Glutamatergic neuron (in vitro differentiated cells): ENCODE data around the gene UMPS. TPM values are rescaled to one million over a fixed set of nuclear protein-coding genes. Genes with fewer than 3 reads are reported as not detected.

Experiments used
- DNase-seq: peaks from one replicate; pipeline ENCODE4 v3.0.0; 2022
- H3K27ac Mint-ChIP-seq: one replicate; pipeline ENCODE4 v1.8.0; 2020; ENCODE audit warnings: mild to moderate bottlenecking, mixed read lengths, inconsistent platforms; ENCODE audit not compliant: unreplicated experiment
- H3K27me3 Mint-ChIP-seq: one replicate; pipeline ENCODE4 v1.8.0; 2020; ENCODE audit warnings: mild to moderate bottlenecking, moderate library complexity, mixed read lengths, inconsistent platforms; ENCODE audit not compliant: unreplicated experiment
- H3K36me3 Mint-ChIP-seq: one replicate; pipeline ENCODE4 v1.8.0; 2020; ENCODE audit warnings: mild to moderate bottlenecking, mixed read lengths, inconsistent platforms; ENCODE audit not compliant: unreplicated experiment
- H3K4me1 Mint-ChIP-seq: one replicate; pipeline ENCODE4 v1.8.0; 2020; ENCODE audit warnings: mild to moderate bottlenecking, low read depth, mixed read lengths, inconsistent platforms; ENCODE audit not compliant: unreplicated experiment
- H3K4me3 Mint-ChIP-seq: one replicate; pipeline ENCODE4 v1.8.0; 2020; ENCODE audit warnings: mild to moderate bottlenecking, mixed read lengths, inconsistent platforms; ENCODE audit not compliant: unreplicated experiment
- H3K9me3 Mint-ChIP-seq: one replicate; pipeline ENCODE4 v1.8.0; 2020; ENCODE audit warnings: mild to moderate bottlenecking, moderate library complexity, mixed read lengths, inconsistent platforms; ENCODE audit not compliant: unreplicated experiment
- CTCF ChIP-seq: fragments of 200-600 bp; sonication (generic); IDR thresholded peaks from one replicate; pipeline ENCODE4 v1.5.0; 2021; ENCODE audit not compliant: partially characterized antibody, unreplicated experiment
- total RNA-seq: library from RNA; stranded (reverse); fragmentation: NEBNext Ultra II Directional; extraction: Animal tissue kit (Norgen Biotek cat#: 25700); gene quantifications from one replicate; pipeline ENCODE4 v1.2.1, GENCODE V29; 2021; ENCODE audit not compliant: unreplicated experiment

UMPS gene
- total RNA-seq, 1 donor from 2014 or later, result 30.7 TPM

GRCh38 chr3:124771083-124771445, 40.8 kb downstream of the UMPS start:
- TF ChIP-seq CTCF, result no peak
- Mint-ChIP-seq H3K4me1 (peaks cover 31% of the 10 kb centered on the region), H3K27me3 (peaks cover 5% of the 10 kb centered on the region), H3K36me3 (no peaks in the 10 kb centered on the region), H3K9me3 (peaks cover 2% of the 10 kb centered on the region), H3K4me3 (no peak overlapping the region), H3K27ac (peak overlapping the region; percentile 14)
- no peak for DNase-seq

- Mint-ChIP-seq H3K27me3 (peaks cover 5% of the 10 kb centered on the region), H3K4me3 (peak overlapping the region; percentile 7), H3K36me3 (no peaks in the 10 kb centered on the region), H3K27ac (peak overlapping the region; percentile 93), H3K4me1 (peaks cover 37% of the 10 kb centered on the region), H3K9me3 (peaks cover 2% of the 10 kb centered on the region)
- TF ChIP-seq CTCF, result no peak
- no peak for DNase-seq
These were observed 42.0 kb downstream of the UMPS start for GRCh38 chr3:124772081-124772831.

DNA sequence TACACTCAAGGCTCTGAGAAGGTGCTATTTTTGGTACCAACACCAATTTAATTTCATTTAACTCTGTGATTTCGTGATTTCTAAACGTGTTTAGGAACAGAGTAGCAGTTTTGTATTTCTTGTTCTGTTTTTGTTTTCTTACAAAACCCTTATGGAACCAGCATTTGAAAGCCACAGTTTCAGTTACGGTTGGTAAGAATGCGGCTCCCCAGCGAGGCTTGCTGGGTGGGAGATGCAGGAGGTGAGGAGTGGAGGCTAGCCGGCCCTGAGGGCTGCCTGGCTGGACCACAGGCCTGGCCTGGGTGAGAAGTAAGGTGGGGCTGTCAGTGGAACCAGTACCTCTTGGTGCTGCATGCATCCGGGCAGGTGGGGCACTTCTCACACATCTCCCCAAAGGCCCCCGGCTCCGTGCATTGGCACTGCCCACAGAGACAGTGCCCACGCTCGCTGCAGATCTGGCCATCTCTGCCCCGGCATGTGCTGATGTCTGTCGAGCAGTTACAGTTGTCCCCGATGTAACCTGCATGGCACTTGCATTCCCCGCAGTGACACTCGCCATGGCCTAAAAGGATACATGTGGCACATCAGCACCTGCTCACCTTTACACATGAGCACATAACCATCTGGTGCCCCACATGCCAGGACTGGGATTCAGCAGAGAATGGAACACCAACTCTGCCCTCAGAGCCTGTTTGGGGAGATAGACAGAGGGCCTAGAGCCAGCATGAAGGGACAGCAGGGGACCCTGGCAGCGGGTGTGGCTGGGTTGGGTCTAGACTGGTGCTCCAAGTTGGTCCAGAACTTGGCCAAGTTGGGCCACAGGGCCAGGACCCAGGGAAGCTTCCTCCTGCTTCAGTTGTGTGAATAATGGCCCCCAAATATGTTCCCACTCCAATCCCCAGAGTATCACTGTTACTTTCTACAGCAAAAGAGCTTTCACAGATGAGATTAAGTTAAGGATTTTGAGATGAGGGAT, 43.4 kb downstream of the UMPS start:
- peaks cover 5% of the 10 kb centered on the region for H3K9me3 Mint-ChIP-seq
- H3K4me3 Mint-ChIP-seq, result no peak overlapping the region
- peaks cover 37% of the 10 kb centered on the region for H3K4me1 Mint-ChIP-seq
- peaks cover 5% of the 10 kb centered on the region for H3K27me3 Mint-ChIP-seq
- H3K36me3 Mint-ChIP-seq, result no peaks in the 10 kb centered on the region
- DNase-seq, result no peak
- no peak for TF ChIP-seq CTCF
- H3K27ac Mint-ChIP-seq, result peak overlapping the region; percentile 56

- no peak for DNase-seq
- no peaks in the 10 kb centered on the region for H3K36me3 Mint-ChIP-seq
- no peak overlapping the region for H3K4me3 Mint-ChIP-seq
- TF ChIP-seq CTCF, result no peak
- peaks cover 36% of the 10 kb centered on the region for H3K4me1 Mint-ChIP-seq
- no peak overlapping the region for H3K27ac Mint-ChIP-seq
- peaks cover 5% of the 10 kb centered on the region for H3K9me3 Mint-ChIP-seq
- H3K27me3 Mint-ChIP-seq, result peaks cover 9% of the 10 kb centered on the region
These were observed 44.1 kb downstream of the UMPS start for GRCh38 chr3:124774327-124774718.
